K562 (cell line): ENCODE data around the gene CALM3. TPM values are rescaled to one million over a fixed set of nuclear protein-coding genes. Genes with fewer than 3 reads are reported as not detected.

Source experiments
- ATAC-seq: fragments of 200-7000 bp; cut with Tn5 transposase; 3 replicates; pipeline ENCODE4 v1.9.1; 2020; ENCODE audit warnings: moderate library complexity
- BruUV-seq: library from RNA; stranded (reverse); fragments of 400-500 nt; replicated peaks from 2 replicates; lab custom pipeline; 2021; lab: Mats Ljungman, UMichigan
- CTCF ChIA-PET: fragments of 300-600 bp; formaldehyde crosslinking; extraction: SDS; loops from one replicate; lab custom pipeline; 2021; ENCODE audit warnings: low intra/inter-chr PET ratio; lab: Yijun Ruan, JAX
- POLR2A ChIA-PET: fragments of 300-600, 350-650 bp; sonication (Branson Sonifier 250); formaldehyde crosslinking; extraction: SDS; loops from one replicate; lab custom pipeline; 2021; ENCODE audit warnings: antibody characterized with exemption, inconsistent platforms; lab: Yijun Ruan, JAX
- DNase-seq, 4 experiments: peaks; one replicate each; pipeline versions ENCODE4 v3.0.0 to v3.0.0-alpha.2; 2011 to 2018; ENCODE audit warnings: low spot score in 3 of 4, mixed read lengths in 3 of 4; ENCODE audit errors: extremely low read depth in 1 of 4
- FAIRE-seq: peaks from 2 replicates; lab custom pipeline; 2011; peaks lifted over from hg19 to GRCh38; lab: Jason Lieb, UNC
- H2AFZ ChIP-seq: 2 replicates; pipeline ENCODE4 v1.6.0; 2011; ENCODE audit warnings: low read depth, low read length, control low read depth, inconsistent platforms
- H3K27ac ChIP-seq: fragments of 200-600 bp; 3 replicates; pipeline ENCODE4 v1.8.0; 2011; ENCODE audit warnings: low read depth, mild to moderate bottlenecking, control low read depth, inconsistent platforms, low read length, moderate library complexity, mixed read lengths; ENCODE audit errors: extremely low read depth
- H3K27me3 ChIP-seq, 2 experiments: fragments of 300-600 bp in 1 of 2; 2 replicates in 1 of 2; 3 replicates in 1 of 2; pipeline versions ENCODE4 v1.6.0 to v1.8.0; 2011; ENCODE audit warnings: inconsistent platforms in 2 of 2, low read length in 2 of 2, mild to moderate bottlenecking in 1 of 2, mixed read lengths in 1 of 2, moderate library complexity in 1 of 2; ENCODE audit not compliant: control insufficient read depth in 2 of 2, insufficient read depth in 2 of 2
- H3K36me3 ChIP-seq: fragments of 300-600 bp; 3 replicates; pipeline ENCODE4 v1.8.0; 2011; ENCODE audit warnings: mild to moderate bottlenecking, low read length, inconsistent platforms; ENCODE audit not compliant: control insufficient read depth, insufficient read depth
- H3K4me1 ChIP-seq, 2 experiments: fragments of 200-600 bp in 1 of 2; replicated peaks in 1 of 2; 2 replicates in 1 of 2; 3 replicates in 1 of 2; pipeline versions ENCODE4 v1.5.1 to v1.8.0; 2011; ENCODE audit warnings: inconsistent platforms in 2 of 2, low read length in 2 of 2, mild to moderate bottlenecking in 1 of 2, mixed read lengths in 1 of 2, moderate library complexity in 1 of 2; ENCODE audit not compliant: control insufficient read depth in 2 of 2, insufficient read depth in 2 of 2
- H3K4me2 ChIP-seq: 2 replicates; pipeline ENCODE4 v1.6.1; 2011; ENCODE audit warnings: low read length, control low read depth, inconsistent platforms, mixed read lengths; ENCODE audit not compliant: insufficient read depth
- H3K4me3 ChIP-seq: fragments of 200-600 bp; sonication (generic), shearing (Covaris generic); 2 replicates; pipeline ENCODE4 v1.5.1; 2016; ENCODE audit warnings: control low read depth, inconsistent platforms
- H3K79me2 ChIP-seq: fragments of 200-600 bp; 3 replicates; pipeline ENCODE4 v1.8.0; 2011; ENCODE audit warnings: low read length, inconsistent platforms; ENCODE audit not compliant: control insufficient read depth, insufficient read depth
- H3K9ac ChIP-seq, 2 experiments: 2 replicates each; pipeline versions ENCODE4 v1.6.0 to v1.6.1; 2011; ENCODE audit warnings: low read depth in 2 of 2, low read length in 2 of 2, control low read depth in 1 of 2, inconsistent platforms in 1 of 2, mild to moderate bottlenecking in 1 of 2, mixed read lengths in 1 of 2; ENCODE audit not compliant: insufficient read depth in 1 of 2
- H3K9me1 ChIP-seq: one replicate; pipeline ENCODE4 v1.6.0; 2011; ENCODE audit warnings: inconsistent platforms, mild to moderate bottlenecking, low read length, moderate library complexity; ENCODE audit not compliant: control insufficient read depth, insufficient read depth
- H3K9me3 ChIP-seq: replicated peaks from 2 replicates; pipeline ENCODE4 v1.5.1; 2011; ENCODE audit warnings: low read depth, low read length, inconsistent platforms; ENCODE audit not compliant: control insufficient read depth, insufficient read depth
- H4K20me1 ChIP-seq: replicated peaks from 2 replicates; pipeline ENCODE4 v1.6.1; 2011; ENCODE audit warnings: low read length, inconsistent platforms, mixed read lengths; ENCODE audit not compliant: control insufficient read depth, insufficient read depth
- ADNP ChIP-seq: fragments of 200-800 bp; sonication (Bioruptor generic); IDR thresholded peaks from 2 replicates; pipeline ENCODE4 v1.6.1; 2016; ENCODE audit warnings: missing genetic modification characterization, missing compliant biosample characterization
- ARNT ChIP-seq, 2 experiments: fragments of 450-650 bp; IDR thresholded peaks; 2 replicates each; pipeline ENCODE4 v1.6.1; 2016; ENCODE audit warnings: mild to moderate bottlenecking in 1 of 2
- BCOR ChIP-seq: fragments of 450-650 bp; IDR thresholded peaks from 2 replicates; pipeline ENCODE4 v1.6.1; 2016
- CEBPG ChIP-seq, 3 experiments: fragments of 200-800 bp in 1 of 3; sonication (Bioruptor generic) in 1 of 3; sonication (generic) in 1 of 3; formaldehyde crosslinking in 1 of 3; IDR thresholded peaks in 2 of 3; conservative IDR thresholded peaks in 1 of 3; 2 replicates each; pipeline versions ENCODE4 v1.6.1 to v1.8.0; 2016 to 2022; ENCODE audit warnings: missing compliant biosample characterization in 2 of 3, missing genetic modification characterization in 2 of 3, mild to moderate bottlenecking in 1 of 3, missing genetic modification reagents in 1 of 3
- CHD4 ChIP-seq: fragments of 200-600 bp; sonication (generic); IDR thresholded peaks from 3 replicates; pipeline ENCODE4 v1.6.1; 2012; ENCODE audit warnings: low read depth, mild to moderate bottlenecking, mixed read lengths, low read length, inconsistent platforms; ENCODE audit not compliant: insufficient read depth, insufficient replicate concordance, poor library complexity, severe bottlenecking
- KDM1A ChIP-seq, 2 experiments: fragments of 450-650 bp; IDR thresholded peaks; 2 replicates each; pipeline ENCODE4 v1.6.1; 2016; ENCODE audit warnings: mild to moderate bottlenecking in 2 of 2
- NCOA6 ChIP-seq: fragments of 450-650 bp; IDR thresholded peaks from 2 replicates; pipeline ENCODE4 v1.6.1; 2017; ENCODE audit warnings: mild to moderate bottlenecking
- RBM25 ChIP-seq: fragments of 200-400 bp; formaldehyde crosslinking; IDR thresholded peaks from 2 replicates; pipeline ENCODE4 v1.6.1; 2018; ENCODE audit warnings: low read length, low read depth, moderate library complexity; ENCODE audit not compliant: severe bottlenecking
- RCOR1 ChIP-seq, 2 experiments: IDR thresholded peaks; 2 replicates each; pipeline ENCODE4 v1.6.1; 2012; ENCODE audit warnings: low read depth in 2 of 2, low read length in 2 of 2, borderline replicate concordance in 1 of 2, improper control_type of control experiment in 1 of 2
- SIRT6 ChIP-seq: IDR thresholded peaks from one replicate; pipeline ENCODE4 v1.6.1; 2012; ENCODE audit warnings: low read depth, mild to moderate bottlenecking, control low read depth, inconsistent platforms, low read length, moderate library complexity
- SMARCA5 ChIP-seq: fragments of 450-650 bp; IDR thresholded peaks from 2 replicates; pipeline ENCODE4 v1.6.1; 2016
- STAT5A ChIP-seq: IDR thresholded peaks from 2 replicates; pipeline ENCODE4 v1.6.1; 2012; ENCODE audit warnings: low read length, inconsistent platforms, borderline replicate concordance
- ZNF121 ChIP-seq: sonication (generic); formaldehyde crosslinking; conservative IDR thresholded peaks from 2 replicates; pipeline ENCODE4 v1.8.0; 2022; ENCODE audit warnings: missing genetic modification reagents
- ZNF133 ChIP-seq: fragments of 250-450 bp; sonication (Bioruptor Pico); IDR thresholded peaks from 2 replicates; pipeline ENCODE4 v1.4.0; 2020; ENCODE audit warnings: mild to moderate bottlenecking
- ZNF41 ChIP-seq: fragments of 250-450 bp; sonication (Bioruptor Pico); conservative IDR thresholded peaks from 2 replicates; pipeline ENCODE4 v1.4.0; 2020; ENCODE audit warnings: mild to moderate bottlenecking
- WGBS: fragments of 100-300 bp; shearing (Covaris generic); methylation state at CpG from one replicate; pipeline ENCODE4 v1.1.6; 2016; ENCODE audit warnings: low coverage, mixed read lengths; ENCODE audit not compliant: insufficient coverage; ENCODE audit errors: missing lambda C conversion rate; 5-methylcytosine and 5-hydroxymethylcytosine counted together
- in situ Hi-C: fragments of 300-500 bp; cut with MboI; formaldehyde crosslinking; loops from 4 replicates; pipeline ENCODE4 v1.15.0; 2018; ENCODE audit warnings: inconsistent platforms, mixed read lengths
- intact Hi-C: fragments of 100-400 bp; cut with micrococcal nuclease; formaldehyde crosslinking; loops from 2 replicates; pipeline ENCODE4 v1.14.2; 2022
- polyA plus RNA-seq, 8 experiments: library from polyadenylated mRNA; depleted of rRNA in 4 of 8; stranded (reverse) in 5 of 8; unstranded in 3 of 8; fragments of >200 nt; fragmentation: Nextera tagmentation in 2 of 8; fragmentation: Illumina TruSeq in 1 of 8; extraction: Ambion mirVana in 2 of 8; extraction: Trizol in 1 of 8; gene quantifications; 2 replicates each; pipeline versions ENCODE4 v1.2.1 to v1.2.3, GENCODE V29; 2011 to 2014; ENCODE audit warnings: inconsistent platforms in 1 of 8, missing spikeins in 1 of 8
- total RNA-seq, 7 experiments: library from RNA; depleted of rRNA in 6 of 7; stranded (reverse); fragments of >200 nt in 6 of 7; fragmentation: Illumina TruSeq in 2 of 7; extraction: Trizol in 2 of 7; gene quantifications; 2 replicates each; pipeline versions ENCODE4 v1.2.1 to v1.2.3, GENCODE V29; 2011 to 2021; ENCODE audit warnings: low replicate concordance in 1 of 7
- TF ChIP-seq, protein P1 (sequence below): fragments of 250-450 bp; sonication (Bioruptor Pico); IDR thresholded peaks from 2 replicates; pipeline ENCODE4 v1.5.0; 2020; ENCODE audit warnings: mild to moderate bottlenecking
- TF ChIP-seq, protein P2 (sequence below): fragments of 200-800 bp; sonication (Bioruptor generic); IDR thresholded peaks from 2 replicates; pipeline ENCODE4 v1.6.1; 2017; ENCODE audit warnings: missing genetic modification characterization, missing compliant biosample characterization

The CALM3 gene
- total and polyA plus RNA-seq, 9 of the 15 experiments (the other 6 are each of a cell fraction or from before 2014, with no cell fraction given): 34.6 to 350 (median 156) TPM

DNA sequence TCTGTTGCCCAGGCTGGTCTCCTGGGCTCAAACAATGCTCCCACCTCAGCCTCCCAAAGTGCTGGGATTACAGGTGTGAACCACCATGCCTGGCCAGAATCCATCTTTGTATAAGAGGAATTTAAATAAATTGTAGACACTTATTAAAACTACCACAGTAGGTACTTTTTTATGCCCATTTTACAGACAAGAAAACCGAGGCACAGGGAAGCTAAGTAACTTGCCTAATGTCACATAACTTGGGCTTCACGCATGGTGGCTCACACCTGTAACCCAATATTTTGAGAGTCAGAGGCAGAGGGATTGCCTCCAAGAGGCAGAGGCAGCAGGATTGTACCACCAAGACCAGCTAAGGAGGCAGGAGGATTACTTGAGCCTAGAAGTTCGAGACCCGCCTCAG, 22.7 kb upstream of the CALM3 start:
- Histone ChIP-seq H3K9ac (no peak overlapping the region), H3K4me3 (no peak overlapping the region), H3K9me1 (no peaks in the 10 kb centered on the region), H3K27me3 (no peaks in the 10 kb centered on the region), H3K4me2 (no peak overlapping the region)
- WGBS: 14% methylated on average over 4 of the region's 4 CpGs
- no peak for ATAC-seq
- peak; percentile 42 for TF ChIP-seq CHD4
- TF ChIP-seq ARNT (IDR thresholded peaks at IDR 0.05): no peak
- TF ChIP-seq, protein P1, sequence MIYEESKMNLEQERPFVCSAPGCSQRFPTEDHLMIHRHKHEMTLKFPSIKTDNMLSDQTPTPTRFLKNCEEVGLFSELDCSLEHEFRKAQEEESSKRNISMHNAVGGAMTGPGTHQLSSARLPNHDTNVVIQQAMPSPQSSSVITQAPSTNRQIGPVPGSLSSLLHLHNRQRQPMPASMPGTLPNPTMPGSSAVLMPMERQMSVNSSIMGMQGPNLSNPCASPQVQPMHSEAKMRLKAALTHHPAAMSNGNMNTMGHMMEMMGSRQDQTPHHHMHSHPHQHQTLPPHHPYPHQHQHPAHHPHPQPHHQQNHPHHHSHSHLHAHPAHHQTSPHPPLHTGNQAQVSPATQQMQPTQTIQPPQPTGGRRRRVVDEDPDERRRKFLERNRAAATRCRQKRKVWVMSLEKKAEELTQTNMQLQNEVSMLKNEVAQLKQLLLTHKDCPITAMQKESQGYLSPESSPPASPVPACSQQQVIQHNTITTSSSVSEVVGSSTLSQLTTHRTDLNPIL (CRISPR knock-in tag): no peak
- TF ChIP-seq BCOR: peak; percentile 82
- TF ChIP-seq NCOA6: no peak
- peak; percentile 73 for TF ChIP-seq ADNP (tag)
- 0 out of 2 replicates have a peak, but pooled peaks have one; percentile 15 for TF ChIP-seq SMARCA5
- no peak for TF ChIP-seq ZNF41 (CRISPR knock-in tag)
- peak; percentile 56 for TF ChIP-seq ZNF121 (CRISPR knock-in tag)
- peak; percentile 36 for TF ChIP-seq RBM25
- TF ChIP-seq RCOR1 (IDR thresholded peaks at IDR 0.05; ENCODE audit: borderline replicate concordance in 1 of 2, low read depth in 2 of 2, low read length in 2 of 2): 0 out of 4 replicates have a peak, but pooled peaks of 1 of the 2 experiments have one; percentile 21
- TF ChIP-seq KDM1A (IDR thresholded peaks at IDR 0.05): peak in 1 of 2 experiments; percentile 58; a peak in 1 of 4 replicates
- TF ChIP-seq, protein P2, sequence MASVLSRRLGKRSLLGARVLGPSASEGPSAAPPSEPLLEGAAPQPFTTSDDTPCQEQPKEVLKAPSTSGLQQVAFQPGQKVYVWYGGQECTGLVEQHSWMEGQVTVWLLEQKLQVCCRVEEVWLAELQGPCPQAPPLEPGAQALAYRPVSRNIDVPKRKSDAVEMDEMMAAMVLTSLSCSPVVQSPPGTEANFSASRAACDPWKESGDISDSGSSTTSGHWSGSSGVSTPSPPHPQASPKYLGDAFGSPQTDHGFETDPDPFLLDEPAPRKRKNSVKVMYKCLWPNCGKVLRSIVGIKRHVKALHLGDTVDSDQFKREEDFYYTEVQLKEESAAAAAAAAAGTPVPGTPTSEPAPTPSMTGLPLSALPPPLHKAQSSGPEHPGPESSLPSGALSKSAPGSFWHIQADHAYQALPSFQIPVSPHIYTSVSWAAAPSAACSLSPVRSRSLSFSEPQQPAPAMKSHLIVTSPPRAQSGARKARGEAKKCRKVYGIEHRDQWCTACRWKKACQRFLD (CRISPR knock-in tag): no peak
- no peak for TF ChIP-seq STAT5A
- TF ChIP-seq SIRT6: no peak
- no peak for TF ChIP-seq CEBPG (CRISPR knock-in tag; IDR thresholded peaks at IDR 0.05)
- TF ChIP-seq CEBPG (tag; conservative IDR thresholded peaks at IDR 0.05 in 1 of 2, IDR thresholded peaks at IDR 0.05 in 1 of 2): no peak
- no peak for TF ChIP-seq ZNF133 (CRISPR knock-in tag)
- TF ChIP-seq, all 486 proteins: peak for 8
- intact Hi-C loops (no loop called here), in situ Hi-C loops (no loop called here)
- Histone ChIP-seq H2AFZ (no peak overlapping the region), H3K9me3 (no peaks in the 10 kb centered on the region), H3K4me1 (peaks cover 6 to 13% of the 10 kb centered on the region in 2 experiments; a peak in 3 of 5 replicates), H3K27ac (no peak overlapping the region), H3K36me3 (no peaks in the 10 kb centered on the region), H3K79me2 (no peaks in the 10 kb centered on the region), H4K20me1 (no peaks in the 10 kb centered on the region)
- DNase-seq: no peak
- ChIA-PET POLR2A (no interaction called here), CTCF (no interaction called here)
- FAIRE-seq: no peak
- BruUV-seq: no TSS peak
